Measurements from ENCODE around the gene ANKRD33B. TPM values are rescaled to one million over a fixed set of nuclear protein-coding genes. Genes with fewer than 3 reads are reported as not detected.

Gene ANKRD33B
- total RNA-seq, 1 donor from 2014 or later: 2.2 TPM

DNA sequence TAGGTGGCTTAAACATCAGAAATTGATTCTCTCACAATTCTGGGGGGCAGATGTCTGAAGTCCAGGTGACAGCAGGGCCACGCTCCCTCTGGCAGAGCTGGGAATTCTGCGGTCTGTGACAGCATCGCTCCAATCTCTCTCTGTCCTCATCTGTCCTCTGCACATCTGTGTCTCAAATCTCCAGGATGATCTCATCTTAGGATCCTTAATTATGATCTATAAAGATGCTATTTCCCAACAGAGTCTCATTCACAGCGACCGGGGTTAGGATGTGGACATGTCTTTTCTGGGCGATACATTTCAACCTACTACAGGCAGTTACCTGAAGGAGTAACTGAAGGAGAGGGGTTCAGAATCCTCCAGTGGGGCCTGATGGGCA is 31.4 kb downstream of the ANKRD33B start:
- Histone ChIP-seq H3K9ac (no peak overlapping the region), H3K27me3 (no peaks in the 10 kb centered on the region), H2AFZ (replicated peaks) (no peak overlapping the region), H3K79me2 (ENCODE audit: low read depth) (no peaks in the 10 kb centered on the region), H3K4me1 (peaks cover 11% of the 10 kb centered on the region), H3K27ac (no peak overlapping the region), H3F3A (ENCODE audit: low read depth) (peaks cover 10% of the 10 kb centered on the region), H3K9me3 (ENCODE audit: low read depth) (no peaks in the 10 kb centered on the region), H3K36me3 (no peaks in the 10 kb centered on the region), H3K4me2 (no peak overlapping the region), H3K4me3 (no peak overlapping the region), H4K20me1 (ENCODE audit: low read depth) (no peaks in the 10 kb centered on the region)
- no peak for DNase-seq (ENCODE audit: low spot score)
- H3K27me3 Mint-ChIP-seq (ENCODE audit: insufficient read depth, low read depth): peaks cover 5% of the 10 kb centered on the region
- TF ChIP-seq EZH2phosphoT487 (IDR thresholded peaks at IDR 0.05) (no peak), EZH2 (IDR thresholded peaks at IDR 0.05) (no peak)
- TF ChIP-seq, protein P1, sequence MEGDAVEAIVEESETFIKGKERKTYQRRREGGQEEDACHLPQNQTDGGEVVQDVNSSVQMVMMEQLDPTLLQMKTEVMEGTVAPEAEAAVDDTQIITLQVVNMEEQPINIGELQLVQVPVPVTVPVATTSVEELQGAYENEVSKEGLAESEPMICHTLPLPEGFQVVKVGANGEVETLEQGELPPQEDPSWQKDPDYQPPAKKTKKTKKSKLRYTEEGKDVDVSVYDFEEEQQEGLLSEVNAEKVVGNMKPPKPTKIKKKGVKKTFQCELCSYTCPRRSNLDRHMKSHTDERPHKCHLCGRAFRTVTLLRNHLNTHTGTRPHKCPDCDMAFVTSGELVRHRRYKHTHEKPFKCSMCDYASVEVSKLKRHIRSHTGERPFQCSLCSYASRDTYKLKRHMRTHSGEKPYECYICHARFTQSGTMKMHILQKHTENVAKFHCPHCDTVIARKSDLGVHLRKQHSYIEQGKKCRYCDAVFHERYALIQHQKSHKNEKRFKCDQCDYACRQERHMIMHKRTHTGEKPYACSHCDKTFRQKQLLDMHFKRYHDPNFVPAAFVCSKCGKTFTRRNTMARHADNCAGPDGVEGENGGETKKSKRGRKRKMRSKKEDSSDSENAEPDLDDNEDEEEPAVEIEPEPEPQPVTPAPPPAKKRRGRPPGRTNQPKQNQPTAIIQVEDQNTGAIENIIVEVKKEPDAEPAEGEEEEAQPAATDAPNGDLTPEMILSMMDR (IDR thresholded peaks at IDR 0.05): no peak
- peaks cover 4% of the 10 kb centered on the region for H3K9me3 Mint-ChIP-seq
- no peak overlapping the region for H3K27ac Mint-ChIP-seq
- no peak overlapping the region for H3K4me3 Mint-ChIP-seq
- H3K4me1 Mint-ChIP-seq: peaks cover 9% of the 10 kb centered on the region
- H3K36me3 Mint-ChIP-seq: no peaks in the 10 kb centered on the region

DNA sequence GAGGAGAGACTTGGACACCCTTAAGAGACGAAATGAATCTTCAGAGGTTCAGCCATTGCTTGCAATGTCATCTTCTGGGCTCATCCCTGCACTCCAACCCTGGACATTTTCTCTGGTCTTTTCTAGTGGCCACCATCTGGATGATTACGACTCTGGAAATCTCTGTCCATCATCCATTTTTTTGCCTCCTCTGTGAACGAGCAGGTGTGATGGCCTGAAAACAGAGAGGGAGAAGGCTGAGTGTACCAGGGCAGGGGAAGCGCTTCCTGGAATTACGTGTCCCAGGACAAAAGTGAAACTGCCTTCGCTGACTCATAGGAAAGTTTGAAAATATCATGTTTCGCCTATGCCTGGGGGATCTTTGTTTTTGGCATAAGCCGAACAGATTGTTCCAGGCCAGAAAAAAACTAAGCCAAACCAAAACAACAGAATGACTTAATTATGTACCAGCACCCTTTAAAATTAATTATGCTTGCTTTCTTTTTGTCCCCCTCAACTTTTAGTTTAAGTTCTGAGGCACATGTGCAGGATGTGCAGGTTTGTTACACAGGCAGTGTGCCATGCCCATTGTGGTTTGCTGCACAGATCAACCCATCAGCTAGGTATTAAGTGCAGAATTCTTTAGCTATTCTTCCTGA is 31.9 kb downstream of the ANKRD33B start:
- Histone ChIP-seq H2AFZ (replicated peaks) (no peak overlapping the region), H3K27me3 (no peaks in the 10 kb centered on the region), H3K4me1 (peaks cover 6% of the 10 kb centered on the region), H4K20me1 (ENCODE audit: low read depth) (no peaks in the 10 kb centered on the region), H3K9ac (no peak overlapping the region), H3K36me3 (no peaks in the 10 kb centered on the region), H3F3A (ENCODE audit: low read depth) (peaks cover 8% of the 10 kb centered on the region), H3K4me3 (no peak overlapping the region), H3K27ac (no peak overlapping the region), H3K9me3 (ENCODE audit: low read depth) (no peaks in the 10 kb centered on the region), H3K79me2 (ENCODE audit: low read depth) (no peaks in the 10 kb centered on the region), H3K4me2 (no peak overlapping the region)
- Mint-ChIP-seq H3K9me3 (peaks cover 4% of the 10 kb centered on the region), H3K4me3 (no peak overlapping the region), H3K27me3 (ENCODE audit: insufficient read depth, low read depth) (peaks cover 5% of the 10 kb centered on the region), H3K36me3 (no peaks in the 10 kb centered on the region), H3K4me1 (peaks cover 4% of the 10 kb centered on the region), H3K27ac (no peak overlapping the region)
- TF ChIP-seq, protein P1 (IDR thresholded peaks at IDR 0.05): no peak
- no peak for TF ChIP-seq EZH2 (IDR thresholded peaks at IDR 0.05)
- TF ChIP-seq EZH2phosphoT487 (IDR thresholded peaks at IDR 0.05): no peak
- DNase-seq (ENCODE audit: low spot score): no peak

DNA sequence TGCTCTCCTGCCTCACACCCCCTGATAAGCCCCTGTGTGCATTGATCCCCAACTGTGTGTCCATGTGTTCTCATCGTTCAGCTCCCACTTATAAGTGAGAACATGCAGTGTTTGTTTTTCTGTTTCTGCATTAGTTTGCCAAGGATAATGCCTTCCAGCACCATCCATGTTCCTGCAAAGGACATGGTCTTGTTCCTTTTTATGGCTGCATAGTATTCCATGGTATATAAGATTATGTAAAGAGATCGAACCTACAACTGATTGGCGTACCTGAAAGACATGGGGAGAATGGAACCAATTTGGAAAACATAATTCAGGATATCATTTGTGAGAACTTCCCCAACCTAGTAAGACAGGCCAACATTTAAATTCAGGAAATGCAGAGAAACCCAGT is 32.4 kb downstream of the ANKRD33B start:
- peaks cover 3% of the 10 kb centered on the region for H3F3A ChIP-seq (ENCODE audit: low read depth)
- Mint-ChIP-seq H3K27ac (no peak overlapping the region), H3K36me3 (no peaks in the 10 kb centered on the region), H3K9me3 (peaks cover 4% of the 10 kb centered on the region), H3K27me3 (ENCODE audit: insufficient read depth, low read depth) (peaks cover 5% of the 10 kb centered on the region), H3K4me3 (no peak overlapping the region), H3K4me1 (peaks cover 2% of the 10 kb centered on the region)
- no peak overlapping the region for H3K27ac ChIP-seq
- TF ChIP-seq, protein P1 (IDR thresholded peaks at IDR 0.05): no peak
- TF ChIP-seq EZH2 (IDR thresholded peaks at IDR 0.05) (no peak), EZH2phosphoT487 (IDR thresholded peaks at IDR 0.05) (no peak)
- H3K36me3 ChIP-seq: no peaks in the 10 kb centered on the region
- no peaks in the 10 kb centered on the region for H3K79me2 ChIP-seq (ENCODE audit: low read depth)
- H3K9ac ChIP-seq: no peak overlapping the region
- no peak overlapping the region for H3K4me3 ChIP-seq
- no peak overlapping the region for H3K4me2 ChIP-seq
- H3K9me3 ChIP-seq (ENCODE audit: low read depth): no peaks in the 10 kb centered on the region
- peaks cover 1% of the 10 kb centered on the region for H3K4me1 ChIP-seq
- no peak for DNase-seq (ENCODE audit: low spot score)
- H4K20me1 ChIP-seq (ENCODE audit: low read depth): no peaks in the 10 kb centered on the region
- H2AFZ ChIP-seq (replicated peaks): no peak overlapping the region
- no peaks in the 10 kb centered on the region for H3K27me3 ChIP-seq

Data from neural progenitor cell (in vitro differentiated cells).